OCI-LY7 (cell line): ENCODE results near the gene TRPM3. TPM values are rescaled to one million over a fixed set of nuclear protein-coding genes. Genes with fewer than 3 reads are reported as not detected.

Source experiments
- BruUV-seq: library from RNA; stranded (reverse); fragments of 400-500 nt; replicated peaks from 2 replicates; lab custom pipeline; 2021; lab: Mats Ljungman, UMichigan
- CTCF ChIA-PET: fragments of 300-600 bp; sonication (Branson Sonifier 250); formaldehyde crosslinking; loops from one replicate; lab custom pipeline; 2022; ENCODE audit warnings: antibody characterized with exemption; ENCODE audit not compliant: unreplicated experiment; lab: Charles Lee
- POLR2A ChIA-PET: fragments of 300-600 bp; sonication (Branson Sonifier 250); formaldehyde crosslinking; loops from one replicate; lab custom pipeline; 2022; ENCODE audit warnings: antibody characterized with exemption; lab: Charles Lee
- DNase-seq: peaks from one replicate; pipeline ENCODE4 v3.0.0-alpha.2; 2015; ENCODE audit warnings: low spot score
- H2AFZ ChIP-seq: fragments of 200-600 bp; sonication (generic), shearing (Covaris generic); 2 replicates; pipeline ENCODE4 v1.6.1; 2014; ENCODE audit warnings: mild to moderate bottlenecking, antibody characterized with exemption, low read length, moderate library complexity
- H3K27ac ChIP-seq: fragments of 200-600 bp; sonication (generic); 2 replicates; pipeline ENCODE4 v1.5.1; 2014; ENCODE audit warnings: mixed run types, low read depth, mild to moderate bottlenecking, moderate library complexity, low read length, inconsistent platforms; ENCODE audit not compliant: poor library complexity, severe bottlenecking
- H3K36me3 ChIP-seq: fragments of 200-600 bp; sonication (generic); 2 replicates; pipeline ENCODE4 v1.6.1; 2014; ENCODE audit warnings: mild to moderate bottlenecking, antibody characterized with exemption, low read length, moderate library complexity, mixed read lengths; ENCODE audit not compliant: insufficient read depth
- H3K4me1 ChIP-seq: fragments of 200-600 bp; sonication (generic); 2 replicates; pipeline ENCODE4 v1.5.1; 2014; ENCODE audit warnings: mild to moderate bottlenecking, low read length; ENCODE audit not compliant: insufficient read depth, poor library complexity, severe bottlenecking
- H3K4me2 ChIP-seq: fragments of 200-600 bp; sonication (generic); 2 replicates; pipeline ENCODE4 v1.6.1; 2014; ENCODE audit warnings: mild to moderate bottlenecking, low read length
- H3K4me3 ChIP-seq: fragments of 200-600 bp; sonication (generic); 2 replicates; pipeline ENCODE4 v1.5.1; 2014; ENCODE audit warnings: mild to moderate bottlenecking, low read depth, low read length; ENCODE audit not compliant: poor library complexity, severe bottlenecking
- H3K79me2 ChIP-seq: fragments of 200-600 bp; sonication (generic); 2 replicates; pipeline ENCODE4 v1.6.1; 2016; ENCODE audit warnings: low read depth, mild to moderate bottlenecking, low read length, moderate library complexity, mixed read lengths; ENCODE audit not compliant: insufficient read depth
- H3K9me2 ChIP-seq: fragments of 200-600 bp; sonication (generic); 2 replicates; pipeline ENCODE4 v1.6.1; 2016; ENCODE audit warnings: mild to moderate bottlenecking, low read length, mixed read lengths; ENCODE audit not compliant: insufficient read depth
- H3K9me3 ChIP-seq: fragments of 200-600 bp; sonication (generic); 2 replicates; pipeline ENCODE4 v1.6.1; 2014; ENCODE audit warnings: mild to moderate bottlenecking, mixed run types, low read length, mixed read lengths
- H4K20me1 ChIP-seq: fragments of 200-600 bp; sonication (generic); 2 replicates; pipeline ENCODE4 v1.6.1; 2014; ENCODE audit warnings: mild to moderate bottlenecking, antibody characterized with exemption, low read length, moderate library complexity, mixed read lengths; ENCODE audit not compliant: insufficient read depth
- EZH2phosphoT487 ChIP-seq: fragments of 200-600 bp; sonication (generic); IDR thresholded peaks from 2 replicates; pipeline ENCODE4 v1.6.1; 2018; ENCODE audit warnings: low read depth, borderline replicate concordance, mild to moderate bottlenecking, mixed run types, antibody characterized with exemption, low read length, moderate library complexity, mixed read lengths
- intact Hi-C: fragments of 100-400 bp; cut with micrococcal nuclease; formaldehyde crosslinking; loops from one replicate; pipeline ENCODE4 v1.10.0; 2022; ENCODE audit not compliant: unreplicated experiment
- total RNA-seq, 2 experiments: library from RNA; depleted of rRNA in 1 of 2; stranded (reverse); fragments of >200 nt in 1 of 2; shearing (Covaris generic) in 1 of 2; gene quantifications; 2 replicates each; pipeline ENCODE4 v1.2.3, GENCODE V29; 2014 to 2022
- TF ChIP-seq, protein P1 (sequence below): fragments of 200-600 bp; sonication (generic); conservative IDR thresholded peaks from 2 replicates; pipeline ENCODE4 v1.5.1; 2014; ENCODE audit warnings: mild to moderate bottlenecking, antibody characterized with exemption, low read length, moderate library complexity, mixed read lengths

Gene TRPM3
- total RNA-seq, 2 experiments from 2014 or later, result not detected

DNA sequence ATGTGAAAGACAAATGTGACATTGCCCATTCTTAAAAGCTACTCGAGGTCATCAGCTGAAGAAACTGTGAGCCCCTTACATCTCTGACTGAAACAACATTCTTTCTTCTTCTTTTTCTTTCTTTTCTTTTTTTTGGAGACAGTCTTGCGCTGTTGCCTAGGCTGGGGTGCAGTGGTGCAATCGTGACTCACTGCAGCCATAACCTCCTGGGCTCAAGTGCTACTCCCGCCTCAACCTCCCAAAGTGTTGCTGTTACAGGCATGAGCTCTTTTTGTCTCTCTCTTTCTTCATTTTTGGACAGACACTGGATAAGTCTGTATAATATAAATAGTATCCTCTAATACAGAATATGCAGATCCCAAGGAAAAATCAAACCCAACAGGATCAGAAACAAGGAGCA is 443.3 kb downstream of the TRPM3 start:
- Histone ChIP-seq H3K4me2 (no peak overlapping the region), H3K36me3 (no peaks in the 10 kb centered on the region), H4K20me1 (no peaks in the 10 kb centered on the region), H3K9me2 (no peaks in the 10 kb centered on the region), H3K4me1 (no peaks in the 10 kb centered on the region), H2AFZ (no peak overlapping the region), H3K4me3 (no peak overlapping the region), H3K9me3 (no peaks in the 10 kb centered on the region), H3K79me2 (no peaks in the 10 kb centered on the region), H3K27ac (no peak overlapping the region)
- POLR2A ChIA-PET, result no interaction called here
- no peak for DNase-seq
- CTCF ChIA-PET, result no interaction called here
- TF ChIP-seq, protein P1, sequence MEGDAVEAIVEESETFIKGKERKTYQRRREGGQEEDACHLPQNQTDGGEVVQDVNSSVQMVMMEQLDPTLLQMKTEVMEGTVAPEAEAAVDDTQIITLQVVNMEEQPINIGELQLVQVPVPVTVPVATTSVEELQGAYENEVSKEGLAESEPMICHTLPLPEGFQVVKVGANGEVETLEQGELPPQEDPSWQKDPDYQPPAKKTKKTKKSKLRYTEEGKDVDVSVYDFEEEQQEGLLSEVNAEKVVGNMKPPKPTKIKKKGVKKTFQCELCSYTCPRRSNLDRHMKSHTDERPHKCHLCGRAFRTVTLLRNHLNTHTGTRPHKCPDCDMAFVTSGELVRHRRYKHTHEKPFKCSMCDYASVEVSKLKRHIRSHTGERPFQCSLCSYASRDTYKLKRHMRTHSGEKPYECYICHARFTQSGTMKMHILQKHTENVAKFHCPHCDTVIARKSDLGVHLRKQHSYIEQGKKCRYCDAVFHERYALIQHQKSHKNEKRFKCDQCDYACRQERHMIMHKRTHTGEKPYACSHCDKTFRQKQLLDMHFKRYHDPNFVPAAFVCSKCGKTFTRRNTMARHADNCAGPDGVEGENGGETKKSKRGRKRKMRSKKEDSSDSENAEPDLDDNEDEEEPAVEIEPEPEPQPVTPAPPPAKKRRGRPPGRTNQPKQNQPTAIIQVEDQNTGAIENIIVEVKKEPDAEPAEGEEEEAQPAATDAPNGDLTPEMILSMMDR, result no peak
- no peak for TF ChIP-seq EZH2phosphoT487
- no TSS peak for BruUV-seq
- intact Hi-C loops, result no loop called here

DNA sequence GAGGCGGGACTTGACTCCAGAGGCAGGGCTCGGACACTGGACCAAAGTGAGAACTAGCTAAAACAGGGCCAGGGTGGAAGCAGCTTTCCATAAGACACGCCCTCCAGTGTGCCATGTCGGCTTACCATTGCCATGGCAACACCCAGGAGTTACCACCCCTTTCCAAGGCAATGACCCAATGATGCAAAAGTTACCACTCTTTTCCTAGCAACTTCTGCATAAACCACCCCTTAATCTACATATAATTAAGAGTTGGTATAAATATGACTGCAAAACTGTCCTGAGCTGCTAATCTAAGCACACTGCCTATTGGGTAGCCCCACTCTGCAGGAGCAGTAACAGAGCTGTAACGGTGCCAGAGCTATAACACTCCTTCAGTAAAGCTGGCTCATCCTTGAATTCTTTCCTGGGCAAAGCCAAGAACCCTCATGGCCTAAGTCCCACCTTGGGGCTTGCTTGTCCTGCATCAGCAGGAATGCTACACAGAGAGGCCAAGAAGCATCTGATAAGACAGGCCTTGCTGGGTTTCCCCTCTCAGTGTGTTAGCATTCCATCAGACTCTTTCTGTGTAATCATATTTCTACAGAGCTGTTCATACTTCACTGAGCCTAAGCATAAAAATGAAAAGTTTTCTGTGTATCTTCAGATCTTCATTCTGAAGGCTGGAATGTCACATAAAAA is 444.2 kb downstream of the TRPM3 start:
- Histone ChIP-seq H3K4me2 (no peak overlapping the region), H3K27ac (no peak overlapping the region), H3K79me2 (no peaks in the 10 kb centered on the region), H3K36me3 (no peaks in the 10 kb centered on the region), H3K4me1 (no peaks in the 10 kb centered on the region), H2AFZ (no peak overlapping the region), H3K9me3 (no peaks in the 10 kb centered on the region), H3K4me3 (no peak overlapping the region), H4K20me1 (no peaks in the 10 kb centered on the region), H3K9me2 (no peaks in the 10 kb centered on the region)
- POLR2A ChIA-PET, result interaction anchor here (0.6 kb wide), 2 partner anchors 20 to 49 kb away, joined by 3 to 4 read pairs; no protein-coding TSS in a partner anchor
- no peak for DNase-seq
- TF ChIP-seq EZH2phosphoT487, result no peak
- TF ChIP-seq, protein P1, result no peak
- CTCF ChIA-PET, result no interaction called here
- no TSS peak for BruUV-seq
- intact Hi-C loops, result no loop called here

DNA sequence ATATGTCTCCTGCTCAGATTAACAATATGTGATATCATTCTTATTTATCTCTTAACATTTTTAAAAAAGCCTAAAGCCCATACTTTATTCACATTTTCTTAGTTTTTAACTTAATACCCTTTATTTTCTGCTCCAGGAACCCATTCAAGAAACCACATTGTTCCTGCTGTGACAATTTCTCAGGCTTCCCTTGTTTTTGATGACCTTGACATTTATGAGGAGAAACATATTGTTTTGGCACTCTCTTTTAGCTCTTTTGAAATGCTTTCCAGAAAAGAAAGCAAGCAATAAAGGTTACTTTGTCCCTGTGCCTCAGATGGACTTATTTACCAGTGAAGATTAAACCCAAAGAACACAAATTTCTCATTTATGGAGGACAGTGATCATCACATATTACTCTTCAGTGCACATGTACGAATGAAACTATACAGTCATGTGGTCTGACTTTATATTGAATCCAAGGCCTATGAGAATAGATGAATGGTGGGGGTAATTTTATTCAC is 445.5 kb downstream of the TRPM3 start:
- no peaks in the 10 kb centered on the region for H4K20me1 ChIP-seq
- H3K79me2 ChIP-seq, result no peaks in the 10 kb centered on the region
- H3K4me2 ChIP-seq, result no peak overlapping the region
- no peak overlapping the region for H2AFZ ChIP-seq
- H3K4me1 ChIP-seq, result no peaks in the 10 kb centered on the region
- TF ChIP-seq, protein P1, result no peak
- no peak for TF ChIP-seq EZH2phosphoT487
- H3K27ac ChIP-seq, result no peak overlapping the region
- intact Hi-C loops, result no loop called here
- no peak for DNase-seq
- H3K36me3 ChIP-seq, result no peaks in the 10 kb centered on the region
- H3K4me3 ChIP-seq, result no peak overlapping the region
- no peaks in the 10 kb centered on the region for H3K9me3 ChIP-seq
- BruUV-seq, result no TSS peak
- H3K9me2 ChIP-seq, result no peaks in the 10 kb centered on the region
- ChIA-PET POLR2A (interaction anchor here (1.6 kb wide), 1 partner anchor 14 kb away, joined by 3 read pairs; no protein-coding TSS in a partner anchor), CTCF (no interaction called here)
